Lung microvascular endothelial cell (primary cell): ENCODE results near the gene SKI. TPM values are rescaled to one million over a fixed set of nuclear protein-coding genes. Genes with fewer than 3 reads are reported as not detected.
"Not testable (repeated sequence)": the region's sequence is repeated elsewhere in the genome, so short reads cannot be mapped to it uniquely, and the experiment has no call there.

Experiments used
- DNase-seq, 2 donors: peaks; one replicate each; pipeline versions ENCODE4 v3.0.0 to v3.0.0-alpha.2; 2010; ENCODE audit warnings: low read depth in 2 of 2
- total RNA-seq: library from RNA; depleted of rRNA; stranded (reverse); fragments of >200 nt; gene quantifications from 2 replicates; pipeline ENCODE4 v1.2.1, GENCODE V29; 2014

Gene SKI
- total RNA-seq, 1 donor from 2014 or later, result 18.3 TPM

DNA sequence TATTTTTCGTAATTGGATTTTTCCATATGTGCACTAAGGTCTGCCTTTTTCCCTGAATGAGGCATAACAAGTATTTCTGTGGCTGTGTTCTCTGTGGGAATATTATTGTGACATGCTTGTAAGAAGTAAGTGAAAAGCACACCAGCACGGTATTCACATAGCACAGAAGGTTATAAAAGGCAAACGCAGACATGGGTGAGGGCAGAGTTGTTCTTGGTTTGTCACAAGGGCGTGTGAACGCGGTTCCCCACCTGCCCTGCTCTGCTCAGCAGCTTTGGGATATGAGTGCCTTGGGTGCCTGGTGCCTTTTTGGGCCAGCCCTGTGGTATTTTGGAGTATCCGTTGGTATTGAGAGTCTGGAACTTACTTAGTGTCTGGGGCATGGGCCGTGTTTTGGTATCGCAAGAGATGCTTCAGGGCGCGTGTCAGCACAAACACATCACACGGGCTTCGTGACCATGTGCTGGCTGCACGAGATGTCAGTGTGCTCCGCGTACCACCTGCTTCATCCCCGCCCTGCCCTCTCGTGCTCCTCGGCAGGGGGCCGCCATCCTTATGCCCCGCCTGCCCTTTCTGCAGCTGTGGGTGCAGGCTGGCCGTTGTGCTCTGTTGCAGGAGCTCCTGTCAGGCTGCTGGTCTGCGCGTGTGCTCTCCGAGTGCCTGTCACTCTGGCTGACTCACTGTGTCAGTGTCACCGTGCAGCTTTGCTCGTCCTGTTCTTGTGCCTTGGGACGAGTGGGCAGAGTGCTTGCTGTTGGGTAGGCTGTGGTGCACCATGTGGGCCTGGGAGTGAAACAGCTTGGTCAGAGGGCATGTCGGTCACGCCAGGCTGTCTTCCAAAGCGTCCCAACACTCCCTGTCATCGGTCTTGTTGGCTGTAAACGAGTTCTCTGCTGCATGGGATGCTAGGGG lies 15.0 kb downstream of the SKI start:
- DNase-seq, result no peak

- DNase-seq, result not testable (repeated sequence)
Observed at GRCh38 chr1:2247045-2247394, 18.9 kb downstream of the SKI start.

GRCh38 chr1:2247760-2248126 lies 19.6 kb downstream of the SKI start:
- DNase-seq, result no peak

DNA sequence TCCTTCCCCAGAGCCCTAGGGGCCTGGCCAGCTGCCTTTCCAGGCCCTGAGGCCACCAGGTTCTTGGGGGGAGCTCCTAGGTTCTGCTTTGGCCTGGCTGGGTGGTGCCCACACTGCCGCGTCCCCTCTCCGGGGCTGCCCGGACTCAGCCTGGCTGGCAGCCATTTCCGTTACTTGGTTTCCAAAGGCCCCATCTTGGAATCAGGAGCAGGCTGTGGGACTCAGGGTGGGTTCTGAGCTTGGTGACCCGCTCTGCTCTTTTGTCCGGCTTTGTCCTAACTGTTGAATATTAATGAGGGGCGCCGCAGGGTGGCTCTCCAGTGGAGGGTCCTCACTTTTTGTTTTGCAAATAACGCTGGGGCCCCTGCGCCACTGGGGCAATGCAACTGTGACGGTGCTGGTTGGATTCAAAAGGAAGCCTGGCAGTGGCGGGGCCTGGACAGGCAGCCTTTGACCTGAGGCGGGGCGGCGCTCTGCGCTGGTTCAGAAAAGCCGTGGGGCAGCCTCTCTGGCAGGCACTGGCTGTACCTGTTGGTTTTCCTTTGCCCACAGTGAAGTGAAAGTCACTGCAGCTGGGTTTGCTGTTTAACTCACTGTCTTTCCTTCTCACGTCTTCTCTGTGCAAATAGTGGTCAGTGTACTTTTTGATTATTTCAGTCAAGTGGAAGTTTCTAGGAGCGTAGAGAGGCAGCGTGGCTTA lies 20.2 kb downstream of the SKI start:
- DNase-seq, result peak in 1 of 2 donors; percentile 31

DNA sequence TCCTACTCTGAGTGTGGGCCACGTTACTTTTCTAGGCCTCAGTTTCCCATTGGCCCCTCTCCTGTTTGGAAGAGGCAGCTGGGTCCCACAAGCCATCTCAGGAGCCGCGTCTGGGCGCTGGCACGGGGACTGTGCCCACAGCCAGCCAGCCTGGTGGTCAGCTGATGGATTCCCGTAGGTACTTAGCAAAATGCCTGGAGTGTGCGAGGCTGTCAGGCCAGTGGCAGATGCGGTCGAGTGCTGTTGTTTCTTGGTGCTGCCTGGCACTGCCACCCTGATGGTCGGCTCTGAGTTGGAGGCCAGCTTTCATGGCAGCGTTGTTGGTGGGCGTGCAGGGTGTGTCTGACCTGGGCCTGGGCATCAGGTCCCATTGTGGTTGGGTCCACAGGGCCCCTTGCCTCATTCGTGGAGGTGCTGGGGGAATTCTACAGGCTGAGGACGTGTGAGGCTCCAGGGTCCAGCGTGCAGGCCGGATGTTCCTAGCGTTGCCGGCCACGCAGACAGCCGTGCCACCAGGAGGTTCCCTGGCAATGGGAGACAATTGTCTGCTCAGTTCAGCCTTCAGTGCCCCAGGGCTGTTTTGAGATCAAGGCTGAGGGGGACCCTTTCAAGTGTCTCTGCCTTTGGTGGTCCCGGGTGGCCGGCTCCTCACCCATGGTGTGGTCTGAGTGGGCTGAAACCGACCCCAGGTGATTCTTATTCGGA lies 20.9 kb downstream of the SKI start:
- no peak for DNase-seq

- no peak for DNase-seq
Observed at GRCh38 chr1:2249559-2249906, 21.4 kb downstream of the SKI start.

DNA sequence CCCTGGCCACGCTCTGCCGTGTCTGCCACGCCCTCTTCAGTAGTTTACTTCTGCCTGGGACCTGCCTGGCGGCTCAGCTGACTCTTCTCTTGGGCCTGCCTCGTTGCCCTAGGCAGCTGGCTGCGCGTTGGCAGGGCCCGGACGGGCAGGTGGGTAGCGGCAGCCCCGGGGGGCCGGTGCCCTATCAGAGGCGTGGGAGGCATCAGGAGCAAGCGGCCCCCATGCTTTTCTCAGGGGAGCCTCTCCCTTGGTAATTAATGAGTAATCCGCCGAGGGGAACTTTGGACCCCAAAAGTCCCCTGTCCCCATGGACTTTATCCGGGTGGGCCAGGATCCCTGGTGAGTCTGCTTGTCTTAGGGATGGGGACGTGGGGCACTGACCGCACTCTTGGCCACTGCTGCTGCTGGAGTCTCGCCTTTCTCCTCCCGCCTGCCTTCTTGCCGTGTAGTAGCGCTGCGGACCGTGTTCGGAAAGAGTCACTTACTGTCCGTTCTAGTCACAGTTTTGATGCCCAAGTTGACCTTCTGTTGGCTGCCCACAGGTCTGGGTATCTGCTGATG lies 22.7 kb downstream of the SKI start:
- DNase-seq, result no peak

DNA sequence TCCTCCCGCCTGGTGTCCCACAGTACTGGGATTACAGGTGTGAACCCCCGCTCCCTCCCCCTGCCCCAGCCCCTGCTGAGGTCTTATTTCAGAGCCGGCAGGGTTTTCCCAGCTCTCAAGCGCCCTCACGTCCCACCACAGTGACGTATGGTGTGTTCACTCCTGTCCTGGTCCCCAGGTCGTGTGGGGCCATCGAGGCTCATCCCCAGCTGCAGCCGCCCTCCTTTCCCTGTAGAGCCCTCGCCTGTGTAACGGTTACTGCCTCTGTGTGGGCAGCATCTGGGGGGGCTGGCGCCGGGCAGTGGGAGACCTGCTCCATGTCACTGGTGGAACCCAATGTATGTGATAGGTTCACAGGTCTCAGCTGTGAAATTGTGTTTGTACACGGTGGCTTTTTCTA lies 23.2 kb downstream of the SKI start:
- DNase-seq, result no peak

GRCh38 chr1:2251786-2252185 lies 23.7 kb downstream of the SKI start:
- no peak for DNase-seq

DNA sequence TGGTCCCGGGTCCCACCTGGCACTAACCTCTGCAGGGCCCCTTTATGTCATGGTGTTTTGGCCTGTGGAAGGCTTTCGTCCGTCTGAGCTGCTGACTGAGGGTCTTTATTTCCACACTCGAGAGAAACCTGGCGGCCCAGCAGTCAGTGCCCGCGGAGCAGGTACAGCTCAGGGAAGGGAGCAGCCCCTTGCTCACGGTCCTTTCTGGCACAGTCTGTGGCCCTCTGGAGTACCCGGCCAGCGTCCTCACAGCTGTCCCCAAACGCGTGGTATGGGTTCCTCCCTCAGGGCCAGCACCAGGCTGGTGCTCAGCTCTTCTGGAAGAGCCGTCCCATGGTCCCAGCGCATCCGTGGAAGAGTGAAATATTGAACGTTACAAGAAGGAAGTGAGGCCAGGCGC lies 24.3 kb downstream of the SKI start:
- DNase-seq, result no peak

DNA sequence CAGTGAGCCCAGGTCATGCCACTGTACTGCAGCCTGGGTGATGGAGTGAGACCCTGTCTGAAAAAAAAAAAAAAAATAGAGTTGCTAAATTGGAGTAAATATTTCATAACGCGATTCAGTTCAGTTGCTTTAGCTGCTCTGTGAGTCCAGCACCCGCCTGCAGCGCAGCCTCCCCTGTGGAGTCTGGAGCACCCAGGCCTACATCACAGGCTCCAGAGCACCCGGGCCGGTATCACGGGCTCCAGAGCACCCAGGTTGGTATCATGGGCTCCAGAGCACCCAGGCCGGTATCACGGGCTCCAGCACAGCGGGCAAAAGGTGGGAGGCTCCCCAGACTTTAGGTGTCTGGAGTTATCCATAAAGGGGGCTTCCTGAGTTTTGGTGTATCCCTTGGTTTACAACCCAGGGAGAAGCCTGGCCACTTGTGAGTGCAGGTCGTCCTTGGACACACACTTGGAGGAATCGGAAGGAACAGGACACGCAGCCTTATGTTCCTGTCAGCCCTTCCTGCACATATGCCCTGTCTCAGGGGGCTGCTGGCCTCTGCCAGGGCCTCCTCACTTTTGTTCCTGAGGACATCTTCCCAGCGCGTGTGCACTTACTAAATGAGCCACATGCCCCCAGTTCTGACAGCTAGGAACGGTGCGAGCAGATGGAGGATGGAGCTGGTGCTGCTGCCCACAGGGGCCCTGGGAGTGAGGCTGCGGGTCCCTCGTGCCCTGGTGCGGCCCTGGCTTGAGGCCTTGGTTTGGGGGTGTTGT lies 25.1 kb downstream of the SKI start:
- no peak for DNase-seq

DNA sequence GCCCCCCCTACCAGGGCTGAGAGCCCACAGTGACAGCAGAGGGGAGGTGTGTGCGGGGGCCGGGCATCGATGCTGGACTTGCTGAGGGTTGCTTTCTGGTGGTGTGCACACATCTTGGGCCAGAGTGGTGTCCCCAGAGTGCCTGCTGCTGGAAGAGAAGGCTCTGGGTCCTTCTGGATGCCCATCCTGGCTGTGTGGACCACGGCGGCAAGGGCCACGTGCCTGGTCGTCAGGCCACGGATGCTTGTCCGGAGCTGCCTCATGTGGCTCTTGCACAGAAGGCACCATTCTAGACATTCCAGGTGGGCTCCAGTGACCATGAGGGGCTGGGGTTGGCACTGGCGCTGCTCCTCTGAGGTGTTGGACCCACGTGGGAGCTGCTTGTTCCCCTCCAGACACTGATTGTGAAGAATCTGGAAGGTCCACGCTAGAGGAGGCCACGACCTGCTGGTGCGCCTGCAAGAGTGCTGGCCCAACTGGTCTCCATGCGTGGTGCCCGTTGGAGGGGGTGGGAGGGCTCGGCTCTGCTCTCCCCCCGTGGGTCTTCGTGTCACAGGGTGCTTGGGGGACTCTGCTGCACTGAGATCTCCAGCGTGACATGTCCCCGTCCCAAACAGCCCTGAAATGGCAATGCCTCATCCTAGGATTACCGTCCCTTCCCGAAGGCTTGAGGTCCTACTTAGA lies 25.8 kb downstream of the SKI start:
- DNase-seq, result no peak

GRCh38 chr1:2255047-2255419 lies 26.9 kb downstream of the SKI start:
- no peak for DNase-seq

DNA sequence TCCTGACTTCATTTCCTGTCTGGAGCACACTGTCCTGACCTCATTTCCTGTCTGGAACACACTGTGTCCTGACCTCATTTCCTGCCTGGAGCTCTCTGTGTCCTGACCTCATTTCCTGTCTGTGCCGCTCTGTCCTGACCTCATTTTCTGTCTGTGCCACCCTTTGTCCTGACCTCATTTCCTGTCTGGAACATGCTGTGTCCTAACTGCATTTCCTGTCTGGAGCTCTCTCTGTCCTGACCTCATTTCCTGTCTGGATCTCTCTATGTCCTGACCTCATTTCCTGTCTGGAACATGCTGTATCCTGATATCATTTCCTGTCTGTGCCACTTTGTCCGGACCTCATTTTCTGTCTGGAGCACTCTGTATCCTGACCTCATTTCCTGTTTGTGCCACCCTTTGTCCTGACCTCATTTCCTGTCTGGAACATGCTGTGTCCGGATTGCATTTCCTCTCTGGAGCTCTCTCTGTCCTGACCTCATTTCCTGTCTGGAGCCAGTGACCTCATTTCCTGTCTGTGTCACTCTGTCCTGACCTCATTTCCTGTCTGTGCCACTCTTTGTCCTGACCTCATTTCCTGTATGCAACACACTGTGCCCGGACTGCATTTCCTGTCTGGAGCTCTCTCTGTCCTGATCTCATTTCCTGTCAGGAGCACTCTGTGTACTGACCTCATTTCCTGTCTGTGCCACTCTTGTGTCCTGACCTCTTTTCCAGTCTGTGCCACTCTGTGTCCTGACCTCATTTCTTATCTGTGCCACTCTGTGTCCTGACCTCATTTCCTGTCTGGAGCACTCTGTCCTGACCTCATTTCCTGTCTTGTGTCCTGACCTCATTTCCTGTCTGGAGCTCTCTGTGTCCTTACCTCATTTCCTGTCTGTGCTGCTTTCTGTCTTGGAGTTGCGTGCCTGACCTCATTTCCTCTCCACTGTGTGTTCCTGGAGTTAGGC lies 27.6 kb downstream of the SKI start:
- DNase-seq, result peak; percentile 60 to 83

DNA sequence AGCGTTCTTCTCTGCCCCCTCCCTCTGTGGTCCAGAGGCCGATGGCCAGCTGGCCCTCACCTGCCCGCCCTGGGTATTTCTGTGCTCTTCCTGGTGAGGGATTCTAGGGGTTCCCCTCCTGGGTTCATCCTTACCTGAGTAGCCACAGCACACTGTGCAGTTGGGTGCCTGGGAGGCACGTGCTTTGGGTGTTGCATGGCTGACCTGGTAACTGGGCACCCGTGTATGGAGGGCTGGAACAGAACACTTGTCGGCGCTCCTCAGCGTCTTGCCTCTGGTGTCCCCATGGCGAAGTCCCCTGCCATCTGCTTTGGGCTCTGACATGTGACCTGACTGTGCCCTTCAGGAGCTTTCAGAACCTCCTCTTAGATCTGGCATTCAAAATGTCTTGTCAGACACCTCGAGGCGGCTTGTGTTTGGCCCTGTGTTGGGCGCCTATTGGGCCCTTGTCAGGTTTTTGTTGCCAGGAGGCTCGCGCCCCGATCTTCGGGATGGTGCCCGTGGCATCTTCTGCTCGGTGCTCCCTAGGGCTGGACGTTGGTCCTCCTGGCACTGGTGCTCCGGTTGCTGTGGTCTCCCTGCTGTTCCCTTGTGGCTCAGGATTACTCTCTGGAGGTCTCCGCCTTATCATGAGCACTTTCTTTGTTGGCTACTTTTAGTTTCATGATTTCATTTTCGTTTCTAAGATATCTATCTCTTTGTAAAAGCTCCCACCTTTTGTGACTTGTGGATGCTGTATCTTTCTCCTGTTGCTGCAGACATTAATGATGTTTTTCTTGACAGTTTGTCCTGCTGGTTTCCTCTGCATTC lies 28.5 kb downstream of the SKI start:
- no peak for DNase-seq

DNA sequence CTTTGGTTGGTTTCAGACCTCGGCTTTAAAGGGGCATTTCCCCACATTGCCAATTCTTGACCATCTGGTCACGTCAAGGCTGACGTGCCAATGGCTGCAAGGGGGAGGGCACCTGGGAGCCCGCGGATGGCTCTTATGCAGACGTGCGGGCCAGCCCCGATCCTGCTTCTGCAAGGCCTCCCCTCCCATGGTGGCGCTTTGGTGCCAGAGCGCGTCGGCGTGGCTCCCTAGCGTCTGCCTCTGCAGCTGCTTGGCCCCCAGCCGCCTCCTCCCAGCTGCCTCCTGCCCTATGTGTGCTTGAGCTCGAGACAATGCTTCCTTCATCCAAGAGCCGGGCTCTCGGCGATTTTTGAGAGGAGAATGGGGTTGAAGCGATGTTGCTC lies 29.1 kb downstream of the SKI start:
- no peak for DNase-seq

DNA sequence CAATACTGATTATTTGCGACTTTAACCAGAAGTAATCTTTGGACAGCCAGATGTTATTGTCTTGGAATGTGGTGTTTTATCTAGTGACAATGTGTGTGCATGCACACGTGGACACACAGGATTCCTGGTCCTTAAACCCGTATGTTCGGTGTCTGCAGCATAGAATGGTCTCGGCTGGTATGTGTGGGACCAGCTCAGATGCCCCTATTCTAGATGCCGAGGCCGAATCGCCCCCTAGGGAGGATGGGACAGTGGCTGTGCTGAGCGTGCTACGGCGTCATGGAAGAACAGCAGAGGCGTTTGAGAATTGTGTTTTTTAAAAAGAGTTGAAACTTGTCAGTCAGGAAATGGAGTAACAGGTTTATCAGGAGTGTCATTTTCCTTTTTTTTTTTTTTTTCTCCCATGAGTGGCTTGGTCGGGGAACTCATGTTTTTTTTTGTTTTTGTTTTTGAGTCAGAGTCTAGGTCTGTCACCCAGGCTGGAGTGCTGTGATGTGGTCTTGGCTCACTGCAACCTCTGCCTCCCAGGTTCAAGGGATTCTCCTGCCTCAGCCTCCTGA lies 30.1 kb downstream of the SKI start:
- DNase-seq, result peak in 1 of 2 donors; percentile 83

DNA sequence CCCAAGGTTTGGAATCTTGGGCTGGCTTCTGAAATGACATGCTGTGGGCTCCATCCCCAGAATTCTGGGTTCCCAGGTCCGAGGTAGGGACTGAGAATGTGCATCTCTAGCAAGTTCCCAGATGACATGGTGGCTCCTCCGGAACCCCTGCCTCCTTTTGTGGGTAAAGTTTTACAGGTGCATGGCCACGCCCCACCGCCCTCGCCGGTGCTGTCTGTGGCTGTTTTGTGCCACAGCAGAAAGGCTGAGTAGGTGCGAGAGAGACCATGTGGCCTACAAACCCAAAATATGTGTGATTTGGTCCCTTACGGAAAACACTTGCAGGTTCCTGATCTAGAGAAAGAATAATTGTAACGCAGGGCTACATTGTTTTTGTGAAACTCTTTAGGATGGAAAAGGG lies 30.9 kb downstream of the SKI start:
- no peak for DNase-seq
